NCI-H1092 treated with DMSO at 0.1 percent for 48 hours (cell line): ENCODE data around the gene POLR1H.

Experiments used
- DNase-seq: peaks from one replicate; lab custom pipeline; 2025; lab: John Stamatoyannopoulos, UW

The POLR1H gene

DNA sequence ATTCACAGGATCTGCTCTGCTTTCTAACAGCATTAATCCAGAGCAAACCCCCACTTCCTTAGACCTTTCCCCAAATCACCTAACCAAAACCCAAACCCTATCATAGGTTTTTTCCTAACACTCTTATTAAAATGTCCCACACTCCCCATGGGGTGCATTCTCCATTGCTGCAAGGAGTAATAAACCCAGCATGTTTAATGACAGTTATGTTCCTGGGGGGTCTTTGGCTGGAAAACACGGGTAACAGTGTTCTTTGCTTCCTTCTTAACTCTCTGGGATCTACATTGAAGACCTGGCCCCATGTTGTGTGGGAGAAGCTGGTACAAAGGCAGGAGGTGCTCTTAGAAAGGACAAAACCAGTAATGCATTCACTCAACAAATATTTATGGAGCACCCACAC, 35.8 kb downstream of the POLR1H start:
- no peak for DNase-seq

DNA sequence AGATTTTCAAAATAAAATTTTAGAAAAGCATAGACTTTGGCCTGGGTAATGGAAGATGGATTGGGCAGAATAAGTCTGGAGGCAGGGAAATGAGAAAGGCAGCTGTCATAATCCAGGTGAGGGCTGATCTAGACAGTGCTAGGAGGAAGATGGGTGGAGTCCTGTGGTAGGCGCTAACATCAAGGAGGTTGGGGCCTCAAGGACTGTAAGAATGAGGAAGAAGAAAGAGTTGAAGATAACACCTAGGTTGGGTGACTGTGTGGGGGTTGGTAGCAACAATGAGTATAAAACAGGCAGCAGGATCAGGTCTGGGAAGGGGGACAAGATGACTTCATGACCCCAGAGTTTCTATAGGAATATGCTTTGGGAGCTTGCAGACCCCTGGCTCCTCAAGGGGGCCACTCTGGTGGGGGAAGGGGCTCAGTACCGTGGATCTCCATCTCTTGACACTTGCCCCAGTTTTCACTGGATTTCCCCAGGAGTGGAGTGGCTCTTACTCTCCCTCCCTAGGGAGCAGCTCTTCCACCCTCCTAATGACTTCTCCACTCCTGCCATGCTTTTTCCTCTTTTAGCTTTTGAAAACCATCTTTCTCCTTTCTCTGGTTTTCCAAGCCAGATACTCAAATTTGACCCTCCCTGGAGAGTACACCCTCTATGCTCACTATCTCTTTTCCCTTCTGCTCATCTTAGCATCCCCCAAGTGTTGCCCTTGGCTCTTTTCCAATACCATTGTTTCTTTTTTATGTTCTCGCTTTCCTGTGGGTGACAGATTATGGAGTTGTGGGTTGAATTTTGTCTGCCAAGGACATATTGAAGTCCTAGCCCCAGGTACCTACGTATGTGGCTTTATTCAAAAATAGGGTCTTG, 37.1 kb downstream of the POLR1H start:
- DNase-seq: no peak

DNA sequence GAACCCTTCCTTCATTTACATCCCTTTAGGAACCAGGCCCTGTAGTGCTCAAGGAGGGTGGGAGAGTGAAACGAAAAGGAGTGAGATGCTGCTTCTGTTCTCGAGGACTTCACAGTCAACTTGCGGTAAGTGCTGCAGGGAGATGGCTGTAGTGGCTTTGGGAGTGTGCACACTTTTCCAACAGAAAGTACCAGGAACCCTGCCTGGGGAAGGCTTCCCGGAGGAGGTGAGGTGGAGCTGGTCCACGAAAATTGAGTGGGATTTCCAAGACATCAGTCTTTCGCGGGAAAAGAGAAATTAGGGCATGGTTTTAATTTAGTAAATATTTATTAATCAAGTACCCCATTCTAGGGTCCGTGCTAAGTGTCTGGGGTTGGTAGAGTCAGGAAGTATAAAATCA, 39.1 kb downstream of the POLR1H start:
- DNase-seq: no peak

DNA sequence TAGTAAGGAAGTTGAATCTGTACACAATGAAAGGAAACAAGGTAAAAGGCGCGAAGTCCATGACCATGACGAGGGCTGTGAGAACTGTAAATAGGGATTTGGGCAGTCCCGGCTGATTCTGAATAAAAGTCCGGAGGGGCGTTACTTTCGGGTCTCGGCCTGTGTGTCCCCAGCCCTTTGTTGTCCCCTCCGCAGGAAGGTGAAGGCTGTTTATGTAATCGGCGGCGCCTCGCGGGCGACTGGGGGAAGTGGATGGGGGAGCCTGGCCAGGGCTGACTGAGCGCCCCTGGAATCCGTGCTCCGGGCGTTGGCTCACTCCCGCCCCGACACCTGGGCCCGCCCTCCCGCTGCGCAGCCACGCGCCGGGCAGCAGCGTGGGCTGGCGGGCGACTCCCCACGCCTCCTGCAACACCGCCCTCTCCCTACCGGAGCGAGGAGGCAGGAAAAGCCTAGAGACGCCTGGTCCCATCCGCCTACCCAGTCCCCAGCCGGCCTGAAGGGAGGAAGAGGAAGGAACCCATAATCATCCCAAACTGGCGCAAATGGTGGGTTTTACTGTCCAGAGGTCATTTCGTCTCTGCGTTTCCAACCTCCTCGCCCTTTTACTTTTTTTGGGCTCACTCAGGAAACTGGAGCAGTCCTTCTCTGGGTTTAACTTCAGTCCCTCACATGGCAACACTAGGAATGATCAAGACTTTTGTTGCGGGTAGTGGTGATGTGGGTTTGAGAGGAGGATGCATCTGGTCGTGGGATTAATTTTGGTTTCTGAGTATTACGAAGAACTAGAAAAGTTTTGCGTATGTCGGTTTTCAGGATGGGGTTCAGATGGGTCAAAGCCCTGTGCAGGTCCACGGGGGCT, 39.7 kb downstream of the POLR1H start:
- DNase-seq: no peak

DNA sequence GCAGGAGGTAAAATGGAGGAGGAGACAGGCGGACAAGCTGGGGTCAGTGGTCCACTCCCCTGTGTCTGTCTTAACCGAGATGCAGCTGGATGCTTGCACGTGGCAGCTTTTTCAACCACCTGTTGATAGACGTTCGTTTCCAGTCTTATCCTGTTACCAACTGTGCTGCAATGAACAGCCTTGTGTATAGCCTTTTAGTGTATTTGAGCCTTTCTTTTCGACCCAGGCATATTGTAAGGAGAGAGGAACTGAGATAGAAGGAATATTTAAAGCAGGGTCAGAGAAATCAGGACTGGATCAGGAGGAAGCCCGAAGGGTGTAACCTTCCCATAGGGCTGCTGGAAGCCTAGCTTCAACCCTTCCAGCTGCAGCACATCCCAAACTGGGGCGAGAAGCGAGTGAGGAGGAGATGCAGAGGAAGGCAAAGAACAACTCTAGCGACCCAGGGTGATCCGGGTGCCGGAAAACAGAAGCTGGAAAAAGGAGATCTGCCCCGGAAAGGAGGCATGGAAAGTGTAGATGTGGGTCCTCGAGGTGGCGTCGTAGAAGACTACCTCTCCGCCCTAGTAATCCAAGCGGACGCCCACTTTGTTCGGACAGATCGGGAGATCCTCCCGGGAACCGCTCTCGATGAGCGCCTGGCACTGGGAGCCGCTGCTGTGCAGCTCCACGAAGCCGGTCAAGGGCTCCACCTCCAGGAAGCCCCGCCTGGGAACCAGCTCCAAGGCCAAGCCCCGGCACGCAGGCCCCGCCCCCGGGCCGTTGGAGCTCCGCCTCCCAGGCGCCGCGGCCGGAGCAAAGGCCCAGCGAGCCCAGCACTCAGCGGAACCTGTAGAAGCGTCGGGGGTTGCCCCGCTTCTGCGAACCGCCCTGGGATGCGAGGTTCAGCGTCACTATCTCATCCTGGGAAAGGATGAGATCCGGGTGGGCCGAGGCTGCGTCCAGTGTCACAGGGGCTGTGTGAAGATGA, 40.7 kb downstream of the POLR1H start:
- DNase-seq: peak; percentile 28

DNA sequence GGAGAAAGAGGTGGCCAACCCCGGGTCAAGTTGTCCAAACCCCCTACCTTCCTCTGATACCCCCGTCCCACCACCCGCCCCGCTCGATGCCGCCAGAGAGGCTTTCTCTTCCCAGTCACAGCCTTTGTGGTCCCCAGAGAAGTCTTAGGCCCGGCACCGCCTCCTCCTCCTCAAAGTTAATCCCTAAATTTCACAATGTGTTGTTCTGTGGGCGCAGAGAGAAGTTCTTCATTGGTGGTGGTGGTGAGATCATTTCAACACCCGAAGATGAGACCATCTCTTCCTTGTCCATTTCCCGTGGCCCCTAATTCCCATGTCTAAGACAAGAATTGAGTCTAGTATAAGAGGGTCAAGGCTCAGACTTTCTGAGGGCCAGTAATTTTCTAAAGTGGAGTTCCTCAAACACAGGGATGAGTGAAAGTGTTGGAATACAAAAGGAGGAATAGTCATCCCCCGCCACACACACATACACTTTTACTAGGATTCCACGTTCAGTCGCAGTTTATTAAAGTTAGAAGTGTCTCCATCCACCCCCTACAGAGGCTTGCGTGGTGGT, 41.4 kb downstream of the POLR1H start:
- DNase-seq: no peak

DNA sequence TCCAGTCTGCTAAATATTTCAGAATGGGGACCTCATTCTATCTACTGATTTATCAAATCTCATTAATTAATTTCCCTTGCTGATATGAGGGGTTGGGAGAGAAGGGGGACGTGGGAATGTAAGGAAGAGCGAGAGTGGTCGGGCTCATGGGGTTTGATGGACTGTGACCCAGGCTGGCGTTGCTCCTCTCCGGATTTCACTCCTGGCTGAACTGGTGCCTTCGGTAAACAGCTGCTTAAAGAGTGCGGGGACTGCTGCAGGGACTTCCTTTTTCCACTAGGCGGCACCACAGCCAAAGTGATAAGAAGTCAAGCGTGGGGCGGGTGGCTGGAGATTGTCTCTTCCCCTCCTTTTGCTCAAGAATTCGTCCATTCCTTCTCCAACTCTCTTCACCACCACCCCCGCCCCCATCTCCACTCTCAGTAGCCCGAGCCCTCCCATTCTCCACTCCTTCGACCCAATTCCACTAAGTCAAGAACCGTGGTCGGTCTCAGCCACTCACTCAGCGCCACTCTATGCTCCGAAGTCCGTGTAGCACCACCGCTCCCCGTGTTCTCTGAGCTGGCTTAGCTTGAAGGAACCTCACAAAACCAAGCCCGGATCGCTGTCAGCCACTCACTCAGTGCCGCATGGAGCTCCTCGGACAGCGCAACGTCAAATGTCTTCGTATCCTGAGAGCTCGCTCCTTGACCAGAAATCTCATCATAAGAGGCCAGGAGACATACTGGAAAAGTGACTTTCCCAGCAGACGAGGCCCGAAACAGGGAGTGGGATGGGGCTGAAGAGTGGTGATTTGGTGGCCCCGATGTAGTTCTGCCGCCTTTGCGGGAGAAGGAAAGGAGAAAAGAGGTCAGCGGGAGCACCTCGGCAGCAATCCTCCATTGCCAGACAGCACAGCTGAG, 42.2 kb downstream of the POLR1H start:
- DNase-seq: peak; percentile 46

DNA sequence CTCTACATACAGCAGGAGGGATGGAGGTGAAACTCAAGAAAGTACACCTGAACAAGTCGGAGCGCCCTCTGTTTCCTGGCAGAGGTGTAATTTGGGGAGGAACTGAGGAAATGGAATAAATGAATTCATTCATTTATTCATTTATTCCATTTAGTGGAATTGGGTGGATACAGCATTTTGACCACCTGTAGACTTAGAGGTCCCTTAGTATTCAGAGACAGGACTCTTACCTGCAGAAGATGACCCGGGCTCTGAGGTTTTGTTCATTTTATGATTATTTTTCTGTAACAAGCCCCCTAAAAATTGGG, 42.8 kb downstream of the POLR1H start:
- no peak for DNase-seq

DNA sequence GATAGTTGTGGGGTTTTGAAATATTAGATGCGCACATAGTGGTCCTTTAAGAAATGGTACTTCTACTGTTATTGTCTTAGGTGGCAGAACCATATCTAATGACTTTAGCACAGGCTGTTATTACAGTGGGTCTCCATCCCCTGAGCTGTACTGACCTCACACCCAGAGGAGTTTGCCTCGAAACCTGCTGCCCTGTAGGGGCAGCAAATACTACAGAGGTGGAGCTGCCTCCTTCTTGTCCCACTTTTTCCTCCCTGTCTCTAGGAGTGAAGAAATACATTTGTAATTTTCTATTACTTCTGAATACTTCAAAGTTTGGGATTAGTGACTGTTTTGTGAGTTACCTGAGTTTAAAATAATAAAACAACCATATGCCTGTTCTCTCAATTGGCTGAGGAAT, 43.6 kb downstream of the POLR1H start:
- no peak for DNase-seq

DNA sequence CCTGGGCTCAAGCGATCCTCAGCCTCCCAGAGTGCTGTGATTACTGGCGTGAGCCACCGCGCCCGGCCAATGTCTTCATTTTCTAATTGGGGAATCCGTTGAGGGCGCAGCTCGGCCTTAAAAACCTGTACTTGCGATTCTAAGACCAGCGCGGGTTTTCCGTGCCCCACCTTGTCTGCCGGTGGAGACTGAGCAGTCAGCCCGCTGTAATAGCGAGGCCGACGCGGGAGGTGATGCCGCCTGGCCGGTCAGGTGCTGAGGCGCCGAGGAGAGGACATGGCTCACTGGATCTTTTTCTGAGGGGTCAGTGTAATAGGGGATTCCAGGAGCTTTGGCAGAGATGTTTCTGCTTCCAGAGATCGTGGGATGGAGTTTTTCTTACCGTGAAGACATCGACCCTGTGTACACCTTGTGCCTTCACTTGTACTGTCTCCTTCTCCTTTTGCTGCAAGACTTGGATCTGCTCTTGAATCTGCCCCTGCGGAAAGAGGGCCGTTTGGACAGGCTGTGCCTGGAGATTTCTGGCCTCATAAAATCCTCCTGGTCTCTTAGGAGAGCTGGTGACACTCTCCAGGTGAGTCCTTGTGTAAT, 50.3 kb downstream of the POLR1H start:
- DNase-seq: no peak

DNA sequence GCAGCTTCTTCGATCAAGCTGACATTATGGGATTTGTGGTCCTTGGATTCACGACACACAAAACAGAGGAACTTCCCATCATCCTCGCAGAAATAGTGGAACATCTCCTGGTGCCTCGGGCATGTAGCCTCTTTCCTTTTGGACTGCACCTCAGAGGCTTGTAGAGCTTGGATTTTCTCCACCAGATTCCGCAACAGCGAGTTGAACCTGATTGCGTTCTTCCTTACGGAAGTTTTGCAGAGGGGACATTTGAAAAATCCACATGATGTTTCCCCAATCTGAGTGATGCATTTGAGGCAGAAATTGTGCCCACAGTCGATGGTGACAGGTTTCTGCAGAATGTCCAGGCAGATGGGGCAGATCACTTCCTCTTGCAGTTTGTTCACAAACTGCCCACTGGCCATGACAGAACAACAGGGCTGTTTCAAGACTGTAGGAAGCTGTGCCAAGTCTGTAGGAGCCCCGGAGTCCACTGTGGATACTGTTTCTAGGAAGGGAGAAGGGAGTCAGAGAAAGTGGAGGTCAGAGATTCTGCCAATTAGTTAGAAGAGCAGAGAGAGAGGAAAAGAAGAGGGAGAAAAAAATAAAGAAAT, 51.4 kb downstream of the POLR1H start:
- DNase-seq: no peak

DNA sequence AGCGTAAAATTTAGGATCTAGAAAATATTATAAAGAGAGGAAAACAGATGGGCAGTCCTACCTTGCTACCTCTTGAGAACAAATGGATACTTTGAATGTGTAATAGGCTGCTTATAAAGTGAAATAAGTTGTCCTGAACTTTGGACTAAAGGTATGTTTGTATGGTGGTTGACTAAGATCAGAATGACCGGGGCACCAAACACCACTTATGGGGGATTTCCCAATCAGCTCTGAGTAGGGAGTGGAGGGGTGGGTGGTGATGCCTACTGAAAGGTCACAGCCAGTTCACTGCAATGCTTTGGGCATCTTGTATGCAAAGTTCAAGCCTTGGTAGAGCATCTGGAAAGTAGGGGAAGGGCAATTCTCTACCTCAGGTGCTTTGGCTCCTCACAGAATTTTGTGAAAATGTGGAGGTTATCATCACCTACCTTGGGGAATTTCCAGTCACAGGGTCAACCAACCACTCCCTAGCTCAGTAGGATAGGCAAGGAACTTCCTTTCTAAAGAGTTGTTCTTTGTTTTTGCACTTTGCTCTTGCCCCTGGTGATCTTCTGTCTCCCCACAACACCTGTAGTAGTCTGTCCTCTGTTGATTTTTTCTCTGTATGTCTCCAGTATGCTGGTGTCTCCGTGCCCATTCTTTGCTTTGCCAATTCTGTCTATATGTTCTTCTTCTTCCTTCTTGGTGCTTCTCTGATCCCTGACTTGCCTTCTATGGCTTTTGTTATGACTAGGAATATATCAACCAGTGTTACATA, 52.1 kb downstream of the POLR1H start, which contains the start of gene TRIM31:
Gene TRIM31, minus strand, starts transcription at position 88 of the 757 bp plus-strand sequence. CDS start 285 bp downstream, outside the sequence.
- no peak for DNase-seq

DNA sequence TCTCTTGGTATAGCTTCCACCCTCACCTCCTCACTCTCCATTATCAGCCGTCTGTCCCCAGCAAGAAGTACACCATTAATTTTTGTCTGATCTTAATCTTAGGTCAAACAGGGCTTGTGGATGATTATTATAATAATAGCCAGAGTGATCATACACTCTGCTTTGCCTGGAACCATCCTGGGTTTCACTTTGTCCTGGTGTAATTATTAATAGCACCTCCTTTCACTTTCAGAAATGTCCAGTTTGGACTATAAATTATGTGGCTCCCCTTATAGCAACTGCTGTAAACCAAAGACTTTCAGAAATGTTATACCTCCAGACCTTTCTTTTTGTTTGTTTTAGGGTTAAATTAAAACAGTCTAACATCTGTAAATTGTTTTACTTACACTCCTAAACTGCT, 52.8 kb downstream of the POLR1H start:
- no peak for DNase-seq
